ENCODE measurements around the gene ECSCR.
"Not testable (repeated sequence)": the region's sequence is repeated elsewhere in the genome, so short reads cannot be mapped to it uniquely, and the experiment has no call there.

The ECSCR gene

GRCh38 chr5:139482050-139482889 is 19.7 kb upstream of the ECSCR start, which contains the start of gene STING1:
TSS of gene STING1 (minus strand) at chr5:139482758. CDS start at chr5:139481704, 1,054 bp downstream.
- H3K36me3 Mint-ChIP-seq (ENCODE audit: low read depth): no peaks in the 10 kb centered on the region
- peaks cover 5% of the 10 kb centered on the region for H3K27me3 Mint-ChIP-seq (ENCODE audit: low read depth, poor library complexity)
- TF ChIP-seq, protein P1, sequence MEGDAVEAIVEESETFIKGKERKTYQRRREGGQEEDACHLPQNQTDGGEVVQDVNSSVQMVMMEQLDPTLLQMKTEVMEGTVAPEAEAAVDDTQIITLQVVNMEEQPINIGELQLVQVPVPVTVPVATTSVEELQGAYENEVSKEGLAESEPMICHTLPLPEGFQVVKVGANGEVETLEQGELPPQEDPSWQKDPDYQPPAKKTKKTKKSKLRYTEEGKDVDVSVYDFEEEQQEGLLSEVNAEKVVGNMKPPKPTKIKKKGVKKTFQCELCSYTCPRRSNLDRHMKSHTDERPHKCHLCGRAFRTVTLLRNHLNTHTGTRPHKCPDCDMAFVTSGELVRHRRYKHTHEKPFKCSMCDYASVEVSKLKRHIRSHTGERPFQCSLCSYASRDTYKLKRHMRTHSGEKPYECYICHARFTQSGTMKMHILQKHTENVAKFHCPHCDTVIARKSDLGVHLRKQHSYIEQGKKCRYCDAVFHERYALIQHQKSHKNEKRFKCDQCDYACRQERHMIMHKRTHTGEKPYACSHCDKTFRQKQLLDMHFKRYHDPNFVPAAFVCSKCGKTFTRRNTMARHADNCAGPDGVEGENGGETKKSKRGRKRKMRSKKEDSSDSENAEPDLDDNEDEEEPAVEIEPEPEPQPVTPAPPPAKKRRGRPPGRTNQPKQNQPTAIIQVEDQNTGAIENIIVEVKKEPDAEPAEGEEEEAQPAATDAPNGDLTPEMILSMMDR (IDR thresholded peaks at IDR 0.05): no peak
- peaks cover 66% of the 10 kb centered on the region for H3K4me1 Mint-ChIP-seq
- H3K9me3 Mint-ChIP-seq: no peaks in the 10 kb centered on the region
- H3K27ac Mint-ChIP-seq: peak within 1 kb of the TSS; percentile 84
- no peak for DNase-seq
- H3K4me3 Mint-ChIP-seq: no peak within 1 kb of the TSS

- no peaks in the 10 kb centered on the region for H3K9me3 Mint-ChIP-seq
- H3K4me3 Mint-ChIP-seq: no peak overlapping the region
- peaks cover 5% of the 10 kb centered on the region for H3K27me3 Mint-ChIP-seq (ENCODE audit: low read depth, poor library complexity)
- H3K27ac Mint-ChIP-seq: peak overlapping the region; percentile 84
- H3K4me1 Mint-ChIP-seq: peaks cover 60% of the 10 kb centered on the region
- no peak for DNase-seq
- H3K36me3 Mint-ChIP-seq (ENCODE audit: low read depth): no peaks in the 10 kb centered on the region
- TF ChIP-seq, protein P1 (IDR thresholded peaks at IDR 0.05): no peak
These were observed 19.1 kb upstream of the ECSCR start for GRCh38 chr5:139481580-139482049.

- Mint-ChIP-seq H3K4me1 (peaks cover 55% of the 10 kb centered on the region), H3K27ac (no peak overlapping the region), H3K27me3 (ENCODE audit: low read depth, poor library complexity) (peaks cover 5% of the 10 kb centered on the region), H3K4me3 (no peak overlapping the region), H3K9me3 (no peaks in the 10 kb centered on the region), H3K36me3 (ENCODE audit: low read depth) (no peaks in the 10 kb centered on the region)
- TF ChIP-seq, protein P1 (IDR thresholded peaks at IDR 0.05): no peak
- DNase-seq: no peak
These were observed 18.6 kb upstream of the ECSCR start for GRCh38 chr5:139481122-139481533.

DNA sequence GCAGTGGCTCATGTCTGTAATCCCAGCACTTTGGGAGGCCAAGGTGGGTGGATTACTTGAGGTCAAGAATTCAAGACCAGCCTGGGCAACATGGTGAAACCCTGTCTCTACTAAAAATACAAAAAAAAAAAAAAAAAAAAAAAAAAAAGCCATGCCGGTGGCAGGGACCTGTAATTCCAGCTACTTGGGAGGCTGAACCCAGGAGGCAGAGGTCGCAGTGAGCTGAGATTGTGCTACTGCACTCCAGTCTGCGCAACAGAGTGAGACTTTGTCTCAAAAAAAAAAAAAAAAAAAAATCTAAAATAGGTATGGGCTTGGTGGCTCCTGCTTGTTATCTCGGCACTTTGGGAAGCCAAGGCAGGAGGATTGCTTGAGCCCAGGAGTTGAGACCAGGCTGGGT is 17.2 kb upstream of the ECSCR start:
- H3K27me3 Mint-ChIP-seq (ENCODE audit: low read depth, poor library complexity): not testable (repeated sequence)

GRCh38 chr5:139478657-139479423 is 16.3 kb upstream of the ECSCR start:
- H3K27me3 Mint-ChIP-seq (ENCODE audit: low read depth, poor library complexity); H3K4me3 Mint-ChIP-seq; DNase-seq; H3K36me3 Mint-ChIP-seq (ENCODE audit: low read depth); H3K9me3 Mint-ChIP-seq: not testable (repeated sequence)
- H3K4me1 Mint-ChIP-seq: peaks cover 59% of the 10 kb centered on the region
- peak overlapping the region; percentile 85 for H3K27ac Mint-ChIP-seq

More for the DNA sequence above, 17.2 kb upstream of the ECSCR start:
- not testable (repeated sequence) for H3K9me3 Mint-ChIP-seq; H3K4me3 Mint-ChIP-seq; DNase-seq; H3K36me3 Mint-ChIP-seq (ENCODE audit: low read depth); H3K27ac Mint-ChIP-seq
- H3K4me1 Mint-ChIP-seq: peaks cover 56% of the 10 kb centered on the region

GRCh38 chr5:139475865-139476617 is 13.5 kb upstream of the ECSCR start:
- Mint-ChIP-seq H3K4me1 (peaks cover 64% of the 10 kb centered on the region), H3K36me3 (ENCODE audit: low read depth) (no peaks in the 10 kb centered on the region), H3K9me3 (no peaks in the 10 kb centered on the region), H3K27ac (no peak overlapping the region), H3K4me3 (no peak overlapping the region), H3K27me3 (ENCODE audit: low read depth, poor library complexity) (peaks cover 3% of the 10 kb centered on the region)
- TF ChIP-seq, protein P1 (IDR thresholded peaks at IDR 0.05): no peak
- DNase-seq: no peak
